IMR-90 (cell line): Measurements from ENCODE around the gene METTL18.

ENCODE experiments used
- CEBPB ChIP-seq: IDR thresholded peaks from 2 replicates; pipeline ENCODE4 v1.6.1; 2012; ENCODE audit warnings: low read depth, low read length, improper control_type of control experiment
- CHD1 ChIP-seq: IDR thresholded peaks from 2 replicates; pipeline ENCODE4 v1.6.1; 2012; ENCODE audit warnings: low read depth, low read length, improper control_type of control experiment
- CTCF ChIP-seq: conservative IDR thresholded peaks from 2 replicates; pipeline ENCODE4 v1.5.1; 2012; ENCODE audit warnings: mild to moderate bottlenecking, low read depth, low read length, improper control_type of control experiment
- POLR2A ChIP-seq: IDR thresholded peaks from 2 replicates; pipeline ENCODE4 v1.6.1; 2012; ENCODE audit warnings: mild to moderate bottlenecking, low read depth, low read length
- RAD21 ChIP-seq: IDR thresholded peaks from 2 replicates; pipeline ENCODE4 v1.6.1; 2012; ENCODE audit warnings: low read length, improper control_type of control experiment
- SMC3 ChIP-seq: fragments of 150-350 bp; IDR thresholded peaks from 2 replicates; pipeline ENCODE4 v1.6.1; 2016; ENCODE audit warnings: low read depth, mild to moderate bottlenecking, antibody characterized with exemption, low read length, moderate library complexity

- TF ChIP-seq POLR2A = no peak
- TF ChIP-seq CTCF = no peak
- no peak for TF ChIP-seq RAD21
- no peak for TF ChIP-seq CEBPB
- TF ChIP-seq SMC3 = no peak
- no peak for TF ChIP-seq CHD1
Observed at GRCh38 chr1:169812131-169812530, 17.4 kb upstream of the METTL18 start.
